ENCODE measurements around the gene PPP1R16B.

Gene PPP1R16B

GRCh38 chr20:38932457-38933120 lies 127.1 kb downstream of the PPP1R16B start:
- TF ChIP-seq CTCF (conservative IDR thresholded peaks at IDR 0.05), result no peak
- no peak overlapping the region for H3K27ac ChIP-seq

GRCh38 chr20:38934530-38934929 lies 129.0 kb downstream of the PPP1R16B start:
- H3K27ac ChIP-seq, result no peak overlapping the region
- TF ChIP-seq CTCF (conservative IDR thresholded peaks at IDR 0.05), result no peak

- TF ChIP-seq CTCF (conservative IDR thresholded peaks at IDR 0.05), result 0 out of 2 replicates have a peak, but pooled peaks have one; percentile 15
- H3K27ac ChIP-seq, result no peak overlapping the region
Observed at GRCh38 chr20:38935285-38935684, 129.8 kb downstream of the PPP1R16B start.

- no peak for TF ChIP-seq CTCF (conservative IDR thresholded peaks at IDR 0.05)
- no peak overlapping the region for H3K27ac ChIP-seq
Observed at GRCh38 chr20:38935967-38936407, 130.5 kb downstream of the PPP1R16B start.

GRCh38 chr20:38937000-38937399 lies 131.5 kb downstream of the PPP1R16B start:
- TF ChIP-seq CTCF (conservative IDR thresholded peaks at IDR 0.05), result no peak

GRCh38 chr20:38937978-38938473 lies 132.5 kb downstream of the PPP1R16B start:
- TF ChIP-seq CTCF (conservative IDR thresholded peaks at IDR 0.05), result no peak
- H3K27ac ChIP-seq, result no peak overlapping the region

More at GRCh38 chr20:38937000-38937399, 131.5 kb downstream of the PPP1R16B start:
- H3K27ac ChIP-seq, result no peak overlapping the region

- H3K27ac ChIP-seq, result no peak overlapping the region
- TF ChIP-seq CTCF (conservative IDR thresholded peaks at IDR 0.05), result no peak
Observed at GRCh38 chr20:38939686-38940085, 134.2 kb downstream of the PPP1R16B start.

Data from VCaP (cell line).